GM18951 (cell line): ENCODE measurements around the gene GAS5.
A peak's percentile ranks its signal among the peaks of the same experiment; 100 is the strongest.
"Not testable (repeated sequence)": the region's sequence is repeated elsewhere in the genome, so short reads cannot be mapped to it uniquely, and the experiment has no call there.

Source experiments
- POLR2A ChIP-seq: IDR thresholded peaks from 4 replicates; pipeline ENCODE4 v1.6.1; 2011; ENCODE audit warnings: mild to moderate bottlenecking; ENCODE audit not compliant: insufficient read length, insufficient read depth; ENCODE audit errors: extremely low read depth
- in situ Hi-C: fragments of 300-500 bp; cut with MboI; formaldehyde crosslinking; loops from one replicate; pipeline ENCODE4 v1.12.0; 2022; ENCODE audit warnings: low sequenced_read_pairs, mixed read lengths, inconsistent platforms; ENCODE audit not compliant: unreplicated experiment

The GAS5 gene

DNA sequence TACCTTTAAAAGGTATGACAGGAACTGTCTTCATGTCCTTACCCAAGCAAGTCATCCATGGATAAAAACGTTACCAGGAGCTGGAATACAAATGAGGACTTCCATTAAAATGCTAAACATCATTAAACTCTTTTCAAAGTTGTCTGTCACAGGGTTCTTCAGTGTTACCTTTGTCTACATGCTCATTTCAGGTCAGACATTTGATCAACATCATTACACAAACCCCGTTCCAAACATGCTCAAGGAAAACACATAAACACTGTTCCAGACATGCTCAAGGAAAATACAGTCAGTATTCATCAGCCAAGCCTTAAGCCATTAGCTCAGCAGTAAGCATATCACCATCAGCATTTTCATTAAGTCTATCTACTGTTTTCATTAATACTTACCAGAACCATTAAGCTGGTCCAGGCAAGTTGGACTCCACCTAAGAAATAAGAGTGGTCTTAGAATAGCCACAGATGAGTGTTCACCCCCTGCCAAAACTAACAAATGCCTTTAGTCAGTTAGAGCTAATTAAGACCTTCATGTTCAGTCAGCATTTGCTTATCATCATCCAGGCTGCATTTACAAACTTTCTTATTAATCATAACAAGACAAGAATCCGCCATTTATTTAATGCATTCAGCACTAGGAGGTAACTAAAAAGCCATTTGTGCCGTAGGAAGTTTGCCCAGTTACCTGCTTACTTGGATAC lies 2.2 kb downstream of the GAS5 start:
- no peak for TF ChIP-seq POLR2A
- in situ Hi-C loops = no loop called here

GRCh38 chr1:173864179-173864867 lies 3.5 kb downstream of the GAS5 start:
- TF ChIP-seq POLR2A = no peak
- in situ Hi-C loops = no loop called here

DNA sequence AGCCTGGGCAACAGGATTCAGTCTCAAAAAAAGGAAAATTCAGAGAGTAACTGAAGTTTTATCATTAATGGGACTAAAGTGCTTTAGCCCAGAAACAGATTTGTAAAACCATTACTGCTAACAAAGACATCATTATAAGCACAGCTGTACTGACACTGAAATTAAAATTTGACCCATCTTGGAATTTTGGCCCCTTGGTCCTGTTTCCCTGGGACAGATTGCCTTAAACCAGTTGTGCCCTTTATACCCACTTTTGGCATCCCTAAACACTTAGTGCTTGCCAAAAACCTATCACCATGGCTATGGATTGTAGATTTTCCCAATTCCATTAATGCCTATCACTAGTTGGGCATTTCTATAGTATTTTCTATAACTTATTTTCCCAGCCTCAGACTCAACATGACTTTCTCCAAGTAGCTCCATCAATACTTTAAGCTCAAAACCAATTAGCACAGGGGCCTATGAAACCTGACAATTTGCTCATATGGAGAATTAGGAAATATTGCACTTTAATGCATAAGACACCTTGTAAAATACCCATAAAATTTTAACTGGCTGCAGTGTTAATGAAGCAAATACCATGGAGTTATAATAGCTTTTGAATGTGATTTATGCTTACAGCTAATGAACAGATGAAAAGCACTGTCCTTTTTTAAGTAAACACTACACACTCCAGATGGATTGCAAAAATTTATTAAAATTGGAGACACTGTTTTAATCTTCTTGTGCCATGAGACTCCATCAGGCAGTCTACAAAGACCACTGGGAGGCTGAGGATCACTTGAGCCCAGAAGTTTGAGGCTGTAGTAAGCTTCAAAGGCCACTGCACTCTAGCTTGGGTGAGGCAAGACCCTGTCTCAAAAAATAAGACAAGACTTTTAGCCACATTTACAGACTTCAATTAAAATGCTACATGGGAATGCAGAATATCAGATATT lies 4.3 kb downstream of the GAS5 start:
- no peak for TF ChIP-seq POLR2A
- in situ Hi-C loops = no loop called here

GRCh38 chr1:173862769-173863223 lies 5.0 kb downstream of the GAS5 start:
- TF ChIP-seq POLR2A = no peak
- in situ Hi-C loops = no loop called here

DNA sequence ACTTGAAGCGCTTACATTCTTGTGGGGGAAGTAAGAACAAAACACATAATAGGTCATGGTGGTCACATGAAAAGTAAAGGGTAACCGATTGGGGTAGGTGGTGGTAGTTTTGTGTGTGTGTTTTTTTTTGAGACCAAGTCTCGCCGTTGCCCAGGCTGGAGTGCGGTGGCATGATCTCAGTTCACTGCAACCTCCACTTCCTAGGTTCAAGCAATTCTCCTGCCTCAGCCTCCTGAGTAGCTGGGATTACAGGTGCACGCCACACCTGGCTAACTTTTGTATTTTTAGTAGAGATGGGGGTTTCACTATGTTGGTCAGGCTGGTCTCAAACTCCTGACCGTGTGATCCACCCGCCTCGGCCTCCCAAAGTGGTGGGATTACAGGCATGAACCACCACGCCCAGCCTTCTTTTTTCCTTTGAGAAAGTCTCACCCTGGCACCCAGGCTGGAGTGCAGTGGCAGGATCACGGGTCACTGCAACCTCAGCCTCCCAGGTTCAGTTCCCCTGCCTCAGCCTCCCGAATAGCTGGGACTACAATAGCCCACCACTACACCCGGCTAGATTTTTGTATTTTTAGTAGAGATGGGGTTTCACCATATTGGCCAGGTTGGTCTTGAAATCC lies 5.5 kb downstream of the GAS5 start:
- in situ Hi-C loops = not testable (repeated sequence)
- TF ChIP-seq POLR2A = peak; percentile 45

GRCh38 chr1:173861731-173862145 lies 6.1 kb downstream of the GAS5 start:
- in situ Hi-C loops = no loop called here
- TF ChIP-seq POLR2A = no peak

GRCh38 chr1:173860065-173860464 lies 7.7 kb downstream of the GAS5 start:
- no peak for TF ChIP-seq POLR2A
- in situ Hi-C loops = no loop called here

- in situ Hi-C loops = not testable (repeated sequence)
Observed at GRCh38 chr1:173859547-173859946, 8.2 kb downstream of the GAS5 start.

GRCh38 chr1:173857363-173857917 lies 10.3 kb downstream of the GAS5 start:
- in situ Hi-C loops = no loop called here
- no peak for TF ChIP-seq POLR2A

DNA sequence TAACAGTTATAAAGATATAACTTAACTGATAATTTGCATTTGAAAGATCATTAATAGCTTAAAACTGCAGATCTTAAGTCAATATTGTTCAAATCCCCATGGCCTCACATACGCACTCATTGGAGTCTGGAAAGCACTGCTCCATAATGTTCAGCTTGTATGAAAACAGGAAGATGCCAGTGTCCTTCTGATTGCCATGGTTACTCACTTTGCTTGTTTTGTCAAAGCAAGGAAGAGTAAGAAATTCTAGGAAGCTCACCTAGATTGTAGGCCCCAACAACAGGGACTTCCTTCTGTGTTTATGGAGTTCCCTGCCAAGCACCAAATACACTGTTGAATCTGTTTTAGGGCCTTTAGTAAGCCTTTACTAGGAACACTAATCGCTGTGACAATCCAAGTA lies 10.9 kb downstream of the GAS5 start:
- TF ChIP-seq POLR2A = no peak
- in situ Hi-C loops = no loop called here

- in situ Hi-C loops = no loop called here
Observed at GRCh38 chr1:173856014-173856413, 11.8 kb downstream of the GAS5 start.

GRCh38 chr1:173853074-173853473 lies 14.7 kb downstream of the GAS5 start:
- in situ Hi-C loops = no loop called here
- TF ChIP-seq POLR2A = no peak

More at GRCh38 chr1:173856014-173856413, 11.8 kb downstream of the GAS5 start:
- no peak for TF ChIP-seq POLR2A

DNA sequence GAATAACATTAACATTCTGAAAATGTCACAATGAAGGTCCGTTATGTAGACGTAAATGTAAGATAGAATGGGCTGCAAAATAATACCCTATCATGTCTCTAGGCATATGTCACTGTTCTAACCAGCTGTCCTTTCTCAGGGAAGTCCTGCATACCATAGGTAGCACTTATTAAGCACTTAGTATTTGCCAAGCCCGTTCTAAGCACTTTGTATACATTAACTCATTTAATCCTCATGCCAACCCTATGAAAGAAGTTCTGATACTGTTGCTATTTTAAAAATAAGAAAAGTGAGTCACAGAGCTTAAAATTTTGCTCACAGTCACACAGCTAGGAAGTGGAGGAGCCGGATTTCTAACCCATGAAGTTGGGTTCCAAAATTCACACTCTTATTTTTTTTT lies 15.7 kb downstream of the GAS5 start:
- in situ Hi-C loops = no loop called here
- TF ChIP-seq POLR2A = no peak
